HS-5 (cell line): ENCODE data around the gene GRM3.

Experiments used
- DNase-seq: peaks from one replicate; pipeline ENCODE4 v3.0.0-alpha.2; 2012; ENCODE audit warnings: low read depth

GRM3 gene

DNA sequence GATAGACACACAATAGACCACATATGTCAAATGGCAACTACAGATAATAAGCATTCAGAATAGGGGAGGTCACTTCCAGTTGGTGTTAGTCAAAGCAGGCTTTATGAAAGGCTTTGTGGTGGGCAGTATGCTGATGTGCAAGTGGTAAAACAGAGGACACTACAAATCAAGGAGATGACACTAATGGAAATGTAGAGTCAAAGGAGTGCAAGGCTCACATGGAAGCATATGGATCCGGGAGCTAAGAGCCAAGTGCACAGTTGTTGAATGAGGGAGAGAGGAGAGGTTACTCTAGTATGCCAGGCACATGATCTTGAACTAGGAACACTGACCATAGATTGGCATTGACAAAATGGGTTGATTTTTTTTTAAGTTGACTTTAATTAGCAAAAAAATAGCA, 62.7 kb downstream of the GRM3 start:
- DNase-seq, result no peak

DNA sequence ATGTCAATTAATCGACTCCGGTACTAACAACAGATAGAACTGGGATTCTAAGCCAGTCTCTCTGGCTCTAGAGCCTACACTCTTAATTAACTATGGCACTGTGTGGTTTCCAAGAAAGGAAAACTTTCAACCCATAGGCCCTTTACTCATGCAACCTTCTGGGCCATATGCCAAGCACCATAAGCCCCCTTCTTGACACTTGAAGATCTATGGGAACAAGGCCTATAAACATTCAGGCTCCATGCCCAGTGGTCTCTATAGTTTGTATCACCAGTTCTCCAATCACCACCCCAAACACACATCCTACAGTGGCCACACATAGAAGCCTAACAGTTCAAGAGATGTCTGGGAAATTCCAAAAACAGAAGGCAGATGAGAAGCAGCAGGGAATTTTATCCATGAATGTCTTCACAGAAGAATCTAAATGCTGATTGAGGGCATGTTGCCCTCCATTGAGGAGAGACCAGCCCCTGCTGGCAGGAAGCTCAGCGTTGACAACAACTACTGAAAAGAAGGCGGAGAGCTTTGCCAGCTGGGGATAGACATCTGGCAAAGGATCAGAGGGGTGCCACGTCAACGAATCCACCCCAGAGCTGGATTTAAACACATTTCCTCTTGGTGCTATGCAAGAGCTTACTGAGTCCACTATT, 64.4 kb downstream of the GRM3 start:
- no peak for DNase-seq

DNA sequence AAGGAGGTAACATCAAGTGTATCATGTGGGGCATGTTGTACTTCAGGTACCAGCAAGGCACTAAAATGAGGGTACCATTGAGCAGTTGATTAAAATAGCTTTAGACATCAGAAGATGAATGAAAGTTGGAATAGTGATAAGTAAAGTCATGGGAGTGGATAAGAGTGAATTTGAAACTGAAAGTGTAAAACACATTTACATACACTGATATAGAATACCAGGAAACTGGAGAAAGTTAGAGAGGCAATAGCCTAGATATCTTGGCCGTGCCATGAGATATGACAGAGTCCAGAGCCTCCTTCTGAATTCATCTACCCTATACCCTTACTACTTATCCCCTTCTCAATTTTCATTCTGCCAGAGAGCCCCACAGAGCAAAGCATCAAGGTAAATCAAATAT, 76.6 kb downstream of the GRM3 start:
- no peak for DNase-seq

DNA sequence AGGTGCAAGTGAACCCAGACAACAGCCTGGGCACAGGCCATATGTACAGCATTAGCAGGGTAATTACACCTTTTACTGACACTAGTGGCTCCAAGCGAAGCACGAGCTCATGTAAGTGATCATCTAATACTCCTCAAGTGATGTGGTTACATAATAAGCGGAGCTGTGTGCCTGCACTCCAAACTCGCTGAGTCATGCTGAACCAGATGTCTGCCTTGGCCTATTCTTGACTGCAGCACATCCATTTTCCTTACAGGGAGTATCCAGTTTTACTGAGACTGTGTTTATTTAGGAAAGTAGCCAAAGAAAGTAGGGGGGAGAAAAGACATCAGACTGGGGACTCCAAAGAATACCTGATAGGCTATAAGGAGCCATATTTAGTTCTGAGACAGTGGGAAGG, 90.1 kb downstream of the GRM3 start:
- no peak for DNase-seq

DNA sequence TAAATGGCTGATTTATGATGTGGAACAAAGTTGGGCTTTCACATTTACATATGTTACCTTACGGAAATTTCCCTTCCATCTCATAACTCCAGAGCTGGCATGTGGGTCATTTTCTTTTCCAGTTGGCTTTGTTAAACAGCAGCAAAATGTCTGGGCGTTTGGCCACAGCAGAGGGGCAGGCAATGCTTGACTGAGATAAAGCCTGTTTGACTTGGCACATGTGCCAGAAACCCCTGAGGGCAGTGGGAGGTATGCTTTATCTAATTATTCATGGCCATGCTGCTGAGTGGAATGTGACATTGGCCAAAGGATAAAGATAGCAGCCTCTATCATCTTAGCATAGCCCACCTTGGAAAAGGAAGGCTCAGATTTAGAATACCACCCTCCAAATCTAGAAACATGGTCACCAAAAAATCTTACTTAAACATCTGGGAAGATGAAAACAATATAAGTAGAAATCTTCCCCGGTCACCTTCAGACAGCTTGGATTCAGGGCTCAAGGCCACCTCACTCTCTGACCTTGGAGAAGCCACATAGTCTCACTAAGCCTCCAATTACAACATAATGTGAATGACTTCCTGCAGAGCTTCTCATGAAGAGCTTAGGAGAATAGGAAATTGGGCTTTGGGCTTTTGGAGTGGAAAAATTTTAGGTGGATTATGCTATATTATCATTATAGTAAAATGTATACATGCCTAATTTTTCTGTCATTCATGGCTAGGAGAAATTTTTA, 101.5 kb downstream of the GRM3 start:
- DNase-seq, result no peak

DNA sequence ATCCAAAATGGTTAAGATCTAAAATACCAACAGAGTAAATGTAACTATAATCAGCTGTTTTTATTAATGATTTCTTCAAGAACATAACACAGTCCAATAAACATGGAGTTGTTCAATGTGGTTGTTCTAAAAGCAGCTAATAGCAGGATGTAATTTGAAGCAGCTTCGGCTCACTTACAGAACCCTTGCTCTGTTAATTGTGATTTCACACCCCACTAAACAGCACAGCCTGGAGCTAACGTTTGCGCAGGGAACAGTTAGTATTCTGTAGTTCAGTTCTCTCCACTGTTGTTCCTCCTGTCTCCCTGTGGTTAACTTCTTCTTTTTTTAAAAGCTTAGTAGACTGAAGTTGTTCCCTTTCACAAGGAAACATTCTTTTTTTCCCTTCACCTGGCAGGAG, 104.0 kb downstream of the GRM3 start:
- no peak for DNase-seq

DNA sequence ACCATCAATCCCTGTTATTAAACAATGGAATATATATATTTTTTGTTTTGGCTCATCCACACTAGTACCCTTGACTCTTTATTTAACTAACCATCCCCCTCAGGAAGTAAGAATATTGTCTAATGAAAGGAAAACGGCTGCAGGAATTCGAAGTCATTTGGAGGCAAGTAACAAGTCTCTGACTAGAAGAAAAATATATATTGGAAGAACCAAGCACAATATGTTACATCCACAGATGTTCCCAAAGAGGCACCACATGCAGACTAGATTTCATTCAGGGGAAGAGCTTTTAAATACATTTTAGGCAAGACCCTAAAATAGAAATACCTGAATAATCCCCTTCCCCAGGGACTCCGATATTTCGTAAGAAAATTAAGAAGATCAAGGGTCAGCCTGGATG, 104.5 kb downstream of the GRM3 start:
- DNase-seq, result no peak

DNA sequence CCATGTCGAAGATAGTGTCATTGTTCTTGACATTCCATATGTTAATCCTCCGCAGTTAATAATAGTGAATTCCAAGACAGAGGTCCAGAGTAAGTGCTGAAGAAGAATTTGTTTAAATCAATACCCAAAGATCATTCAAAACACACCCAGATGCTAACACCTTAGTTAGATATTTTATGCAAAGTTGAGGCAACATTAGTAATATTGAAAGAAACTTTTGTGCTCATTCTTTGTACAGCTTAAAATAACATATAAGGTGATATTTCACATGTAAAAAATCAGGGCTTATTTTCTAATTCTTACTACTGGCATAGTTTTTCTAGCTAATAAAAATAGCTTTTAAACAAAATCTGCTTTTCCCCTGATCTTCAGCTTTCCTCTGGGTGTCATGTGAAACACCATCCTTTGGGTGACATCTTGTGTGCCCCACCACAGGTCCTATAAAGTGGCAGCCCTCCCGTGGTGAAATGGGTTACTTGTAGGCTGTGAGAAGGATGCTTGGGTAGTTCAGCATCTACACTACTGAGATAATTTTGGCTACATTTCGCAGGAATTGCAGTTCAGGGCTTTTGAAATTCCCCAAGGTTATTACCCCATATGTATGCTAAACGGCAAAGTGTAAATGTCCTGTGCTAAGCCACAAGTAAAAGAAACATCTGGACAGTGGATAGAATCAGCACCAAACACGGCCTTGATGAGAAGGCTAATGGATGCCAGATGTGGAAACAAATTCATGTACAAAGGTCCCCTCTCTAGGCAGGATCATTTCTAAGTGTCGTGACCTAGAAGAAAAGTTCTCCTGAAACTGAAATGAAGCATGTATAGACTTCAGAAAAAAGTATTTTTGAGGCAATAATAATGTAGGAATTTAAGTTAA, 105.4 kb downstream of the GRM3 start:
- no peak for DNase-seq

DNA sequence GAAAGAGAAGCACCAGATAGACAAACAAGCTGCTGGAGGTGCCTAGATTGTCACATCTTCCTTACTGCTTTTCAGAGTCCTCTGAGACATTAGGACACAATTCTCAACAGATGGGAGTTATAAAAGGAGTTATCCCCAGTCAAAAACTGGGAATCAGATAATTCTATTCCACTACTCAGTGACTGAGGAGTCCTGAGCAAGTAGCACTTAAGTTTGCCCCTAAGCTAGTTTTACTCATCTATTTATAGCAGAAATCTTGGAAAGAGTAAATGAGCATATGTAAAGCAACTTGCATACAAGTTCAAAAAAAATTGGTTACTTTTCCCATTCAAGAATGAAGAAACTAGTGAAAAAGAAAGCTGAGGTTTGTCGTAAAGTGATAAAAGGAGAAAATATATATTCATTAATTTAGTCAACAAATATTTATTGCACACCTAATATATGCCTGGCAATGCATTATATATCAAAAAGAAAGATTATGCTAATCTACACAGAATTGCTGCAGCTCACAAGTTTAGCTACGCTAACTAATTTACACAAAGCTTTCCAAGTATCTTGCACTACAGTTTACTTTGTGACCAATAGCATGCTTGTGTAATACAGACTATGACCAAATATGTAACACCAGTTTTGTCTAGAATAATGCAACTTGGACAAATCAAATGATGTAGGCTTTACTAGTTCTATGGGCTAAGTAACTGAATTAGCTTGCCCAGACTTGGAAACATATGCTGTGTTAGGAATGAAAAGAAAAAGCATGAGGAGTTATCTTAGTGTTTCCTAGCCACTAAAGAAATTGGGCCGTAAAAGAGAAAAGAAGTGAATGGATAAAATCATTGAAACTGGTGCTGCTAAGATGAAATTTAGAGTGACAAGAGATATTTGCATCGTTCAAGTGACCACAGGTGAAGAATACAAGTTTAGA, 106.3 kb downstream of the GRM3 start:
- DNase-seq, result no peak

DNA sequence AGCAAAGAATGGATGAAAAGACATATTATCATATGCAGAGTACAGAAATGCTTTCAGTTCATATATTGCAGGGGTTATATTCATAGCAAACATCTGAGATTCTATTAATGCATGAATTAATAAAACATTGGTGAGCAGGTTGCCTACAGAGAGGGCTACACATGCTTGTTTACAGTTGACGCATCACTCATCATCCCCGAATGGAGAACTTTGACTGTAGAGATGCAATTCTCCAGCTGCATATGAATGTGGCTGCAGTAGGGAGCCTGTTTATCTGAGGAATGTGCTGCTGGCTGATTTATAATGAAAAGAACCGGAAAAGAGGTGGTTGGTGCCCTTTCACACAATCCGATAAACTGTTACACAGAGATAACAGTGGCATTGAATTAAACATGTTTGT, 116.5 kb downstream of the GRM3 start:
- DNase-seq, result no peak

DNA sequence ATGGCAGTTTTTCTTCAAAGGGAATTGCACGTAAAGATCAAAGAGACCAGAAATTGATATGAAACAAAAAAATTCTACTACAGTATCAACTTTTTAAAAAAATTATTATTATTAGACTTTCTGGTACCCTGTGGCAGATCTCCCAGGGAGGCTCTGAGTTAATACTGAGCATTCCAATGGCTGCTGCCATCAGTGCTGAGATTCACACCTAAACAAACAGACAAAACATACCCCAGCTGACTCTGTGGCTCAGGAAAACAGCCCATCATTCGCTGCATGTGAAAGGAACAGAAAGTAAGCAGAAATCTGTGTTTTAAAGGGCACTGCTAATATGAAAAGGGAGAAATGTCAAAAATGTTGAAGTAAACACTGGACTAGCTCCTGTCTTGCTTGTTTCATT, 118.4 kb downstream of the GRM3 start:
- no peak for DNase-seq

DNA sequence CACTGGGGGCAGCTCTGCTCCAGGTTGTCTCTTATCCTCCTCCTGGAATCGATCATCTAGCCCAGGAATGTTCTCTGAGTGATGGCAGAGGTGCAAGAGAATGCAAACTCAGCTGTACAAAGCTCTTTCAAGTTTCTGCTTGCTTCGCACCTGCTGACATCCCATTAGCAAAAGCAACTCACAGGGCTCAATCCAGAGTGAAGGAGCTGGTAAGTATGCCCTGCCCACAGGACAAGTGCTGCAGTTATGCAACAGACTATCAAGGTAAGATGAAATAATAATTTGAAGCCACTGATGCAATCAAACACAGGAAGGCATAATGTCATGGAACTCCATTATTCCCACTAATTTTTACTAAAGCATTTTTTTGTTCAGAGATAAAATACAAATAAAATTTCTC, 122.2 kb downstream of the GRM3 start:
- DNase-seq, result no peak

DNA sequence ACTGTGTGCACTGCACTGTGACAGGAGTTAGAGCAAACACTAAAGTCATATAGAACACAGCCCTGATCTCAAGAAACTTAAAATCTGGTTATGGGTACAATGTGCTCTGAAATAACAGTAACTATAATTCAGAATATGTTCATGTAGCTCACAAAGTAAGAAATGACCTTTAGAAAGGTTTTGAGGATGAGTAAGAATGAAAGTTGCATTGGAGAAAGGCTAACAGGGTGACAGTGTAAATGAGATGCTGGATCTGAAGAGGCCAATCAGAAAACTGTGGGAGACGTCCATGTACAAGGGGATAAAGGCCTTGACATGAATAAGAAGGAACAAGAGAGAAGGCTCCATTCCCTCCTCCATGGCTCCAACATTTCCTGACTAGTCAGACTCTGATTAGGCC, 124.7 kb downstream of the GRM3 start:
- no peak for DNase-seq

DNA sequence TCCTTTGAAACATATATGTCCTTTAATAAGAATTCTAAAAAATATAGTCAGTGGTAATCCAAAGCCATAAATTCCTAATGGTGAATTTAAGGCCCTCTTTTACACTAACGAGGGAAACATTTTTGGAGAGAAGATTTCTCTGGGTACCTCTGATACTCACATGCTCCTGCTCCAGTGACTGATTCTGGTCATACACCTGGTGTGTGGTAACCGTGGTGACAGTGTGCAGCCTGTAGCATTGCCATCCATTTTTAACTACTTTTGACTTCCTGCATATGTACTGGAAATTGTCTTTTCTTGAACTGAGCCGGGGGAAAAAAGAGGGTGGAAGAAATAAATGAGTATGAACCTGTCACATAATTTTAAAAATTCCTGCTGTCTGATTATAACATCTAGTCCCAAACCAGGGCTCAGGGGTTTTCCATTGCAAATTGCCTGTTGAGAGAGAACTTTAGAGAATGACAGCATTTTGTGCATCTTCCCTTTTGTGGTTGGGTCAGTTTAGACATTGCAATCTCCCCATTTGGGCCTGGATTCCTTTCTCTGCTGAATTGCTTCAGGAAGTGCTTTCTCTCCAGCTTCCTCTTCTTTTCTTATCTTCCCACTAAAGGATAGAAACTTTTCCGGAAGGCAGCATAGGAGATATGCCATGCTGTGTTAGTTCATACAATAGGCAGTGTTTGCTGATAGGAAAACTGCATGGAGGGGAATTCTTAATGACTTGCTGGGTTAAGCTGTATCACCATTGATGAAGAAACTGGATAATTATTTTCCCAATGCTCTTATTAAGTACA, 125.5 kb downstream of the GRM3 start:
- no peak for DNase-seq

DNA sequence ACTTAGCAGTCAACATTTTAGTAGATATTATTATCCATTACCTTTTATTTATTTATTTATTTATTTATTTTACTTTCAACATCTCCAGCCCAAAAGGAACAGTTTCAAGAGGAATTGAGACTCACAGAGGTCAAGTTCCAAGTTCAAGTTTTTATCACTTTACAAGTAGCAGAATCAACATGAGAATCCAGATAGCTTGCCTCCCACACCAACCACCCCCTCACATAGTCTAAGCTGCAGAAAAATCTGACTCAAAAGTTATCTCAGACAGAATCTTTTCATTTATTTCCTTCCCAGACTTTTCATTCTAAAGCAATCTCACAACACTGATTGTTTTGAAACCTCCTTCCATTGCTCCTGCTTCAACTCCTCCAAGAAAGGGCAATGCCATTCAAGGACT, 129.6 kb downstream of the GRM3 start:
- DNase-seq, result no peak

DNA sequence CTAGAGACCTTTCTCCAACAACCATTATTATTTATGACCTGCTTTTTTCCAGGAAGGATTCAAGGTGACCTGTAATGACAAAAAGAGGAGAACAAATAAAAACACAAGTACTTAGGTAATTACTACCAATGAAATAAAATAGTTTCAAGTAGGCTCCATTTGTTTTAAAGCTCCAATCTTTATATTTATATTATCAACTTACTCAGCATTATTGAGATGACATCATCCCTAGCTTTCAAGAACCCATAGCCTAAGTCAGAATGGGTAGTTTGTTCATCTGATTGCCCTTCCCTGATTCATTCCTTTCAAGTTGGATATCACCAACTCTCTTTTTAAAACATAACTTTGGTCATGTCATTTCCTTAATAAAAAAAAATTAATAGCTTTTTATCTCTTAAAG, 131.5 kb downstream of the GRM3 start:
- DNase-seq, result no peak

DNA sequence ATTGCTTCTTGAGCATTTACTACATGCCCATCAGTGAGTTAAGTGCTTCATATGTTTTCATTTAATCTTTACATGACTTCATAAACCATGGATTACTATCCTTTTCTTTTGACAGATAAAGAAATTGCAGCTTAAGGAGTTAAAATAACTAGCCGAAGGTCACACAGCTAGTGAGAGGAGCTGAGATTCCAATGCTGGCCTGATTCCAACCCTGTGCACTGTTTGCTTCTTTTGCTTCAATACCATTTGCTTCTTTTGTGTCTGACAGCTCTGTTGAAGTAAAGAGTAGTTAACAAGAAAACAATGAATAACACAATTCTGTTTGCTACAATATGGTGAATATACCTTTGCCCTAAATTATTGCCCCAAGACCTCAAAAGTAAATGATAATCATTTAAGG, 132.4 kb downstream of the GRM3 start:
- no peak for DNase-seq

DNA sequence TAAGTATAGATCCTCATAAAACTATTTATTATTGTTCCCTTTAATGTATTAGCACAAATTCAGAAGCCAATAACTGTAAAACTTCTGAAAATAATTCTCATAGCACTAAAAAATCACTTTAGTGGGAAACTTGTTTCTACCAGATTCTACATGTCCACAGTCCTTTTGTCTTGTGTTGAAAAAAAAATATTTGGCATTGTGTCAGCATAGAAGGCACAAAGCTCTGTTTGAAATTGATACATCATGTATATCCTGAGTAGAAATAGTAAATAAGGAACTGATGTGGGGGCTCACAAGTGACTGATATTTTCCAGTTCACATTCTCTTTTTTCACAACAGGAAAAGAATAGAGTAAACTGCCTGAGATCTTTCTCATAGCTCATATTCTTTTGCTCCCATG, 134.6 kb downstream of the GRM3 start:
- DNase-seq, result no peak

DNA sequence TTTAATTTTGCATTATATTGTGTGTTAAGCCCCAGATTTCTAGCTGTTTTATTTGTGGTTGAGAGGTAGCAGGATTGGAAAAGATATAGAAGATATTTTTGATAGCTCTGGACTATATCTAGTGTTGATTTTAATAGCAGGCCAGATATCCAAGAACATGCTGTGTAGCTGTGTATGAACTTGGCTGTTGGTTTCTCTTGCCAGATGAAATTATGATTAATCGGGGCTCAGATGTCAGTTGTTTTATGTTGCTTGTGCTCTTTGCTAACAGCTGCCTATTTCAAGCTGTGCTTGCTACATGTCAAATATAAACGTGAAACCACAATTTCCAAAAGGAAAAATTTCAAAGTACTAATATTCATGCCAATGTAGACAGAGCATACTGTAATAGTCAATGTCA, 141.1 kb downstream of the GRM3 start:
- DNase-seq, result no peak

DNA sequence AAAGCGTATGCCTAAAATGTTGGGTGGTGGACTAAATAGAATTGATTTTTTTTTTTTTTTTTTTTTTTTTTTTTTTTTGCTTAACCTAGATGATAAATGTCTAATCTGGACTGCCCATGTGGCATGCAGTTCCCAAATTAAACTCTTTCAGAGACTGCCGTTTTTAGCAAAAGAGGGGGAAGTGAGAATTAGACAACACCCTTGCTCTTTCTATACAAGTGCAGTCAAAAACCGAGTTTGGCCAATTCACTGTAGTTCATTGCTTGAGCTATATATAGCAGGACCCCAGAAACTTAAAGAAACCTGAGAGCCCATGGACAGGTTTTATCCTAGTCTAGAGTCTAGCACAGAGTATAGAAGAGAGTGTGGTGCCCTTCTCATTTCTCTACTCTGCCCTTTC, 141.9 kb downstream of the GRM3 start:
- no peak for DNase-seq

DNA sequence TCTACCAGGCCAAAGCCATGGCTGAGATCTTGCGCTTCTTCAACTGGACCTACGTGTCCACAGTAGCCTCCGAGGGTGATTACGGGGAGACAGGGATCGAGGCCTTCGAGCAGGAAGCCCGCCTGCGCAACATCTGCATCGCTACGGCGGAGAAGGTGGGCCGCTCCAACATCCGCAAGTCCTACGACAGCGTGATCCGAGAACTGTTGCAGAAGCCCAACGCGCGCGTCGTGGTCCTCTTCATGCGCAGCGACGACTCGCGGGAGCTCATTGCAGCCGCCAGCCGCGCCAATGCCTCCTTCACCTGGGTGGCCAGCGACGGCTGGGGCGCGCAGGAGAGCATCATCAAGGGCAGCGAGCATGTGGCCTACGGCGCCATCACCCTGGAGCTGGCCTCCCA, 142.7 kb downstream of the GRM3 start:
- DNase-seq, result no peak
